OCI-LY3 (cell line): Measurements from ENCODE around the gene CASP9.

Experiments
- CTCF ChIP-seq: fragments of 200-600, 300-600 bp; sonication (generic); IDR thresholded peaks from 2 replicates; pipeline ENCODE4 v1.5.1; 2014; ENCODE audit warnings: antibody characterized with exemption, low read length, low read depth
- EZH2phosphoT487 ChIP-seq: fragments of 200-600 bp; shearing (Covaris generic); IDR thresholded peaks from 2 replicates; pipeline ENCODE4 v1.6.1; 2018; ENCODE audit warnings: antibody characterized with exemption, mixed run types, low read depth

- no peak for TF ChIP-seq CTCF
- no peak for TF ChIP-seq EZH2phosphoT487
Measured at GRCh38 chr1:15476927-15477326, 47.1 kb downstream of the CASP9 start.
